HEK293 (cell line): ENCODE results near the gene NOB1.

Experiments used
- BCL11B ChIP-seq: fragments of 450-650 bp; formaldehyde crosslinking; IDR thresholded peaks from 2 replicates; pipeline ENCODE4 v1.5.1; 2016; ENCODE audit warnings: low read depth, missing biosample characterization, missing genetic modification characterization
- BCL6B ChIP-seq: fragments of 450-650 bp; formaldehyde crosslinking; IDR thresholded peaks from 2 replicates; pipeline ENCODE4 v1.5.1; 2017; ENCODE audit warnings: missing biosample characterization, missing genetic modification characterization
- GFI1B ChIP-seq: fragments of 450-650 bp; formaldehyde crosslinking; IDR thresholded peaks from 2 replicates; pipeline ENCODE4 v1.5.1; 2016; ENCODE audit warnings: missing biosample characterization, missing genetic modification characterization
- GLI4 ChIP-seq: fragments of 450-650 bp; formaldehyde crosslinking; IDR thresholded peaks from 2 replicates; pipeline ENCODE4 v1.5.1; 2016; ENCODE audit warnings: missing biosample characterization, missing genetic modification characterization
- OSR2 ChIP-seq: fragments of 450-650 bp; formaldehyde crosslinking; IDR thresholded peaks from 2 replicates; pipeline ENCODE4 v1.5.1; 2016; ENCODE audit warnings: missing biosample characterization, missing genetic modification characterization
- SP2 ChIP-seq: fragments of 450-650 bp; formaldehyde crosslinking; IDR thresholded peaks from 2 replicates; pipeline ENCODE4 v1.5.1; 2016; ENCODE audit warnings: missing biosample characterization, missing genetic modification characterization
- ZBTB44 ChIP-seq: fragments of 450-650 bp; IDR thresholded peaks from 2 replicates; pipeline ENCODE4 v1.5.1; 2018; ENCODE audit warnings: missing biosample characterization, mild to moderate bottlenecking, missing genetic modification characterization
- ZBTB49 ChIP-seq: fragments of 450-650 bp; formaldehyde crosslinking; IDR thresholded peaks from 2 replicates; pipeline ENCODE4 v1.5.1; 2016; ENCODE audit warnings: missing biosample characterization, missing genetic modification characterization, low read depth
- ZBTB6 ChIP-seq: fragments of 450-650 bp; formaldehyde crosslinking; IDR thresholded peaks from 2 replicates; pipeline ENCODE4 v1.5.1; 2017; ENCODE audit warnings: missing biosample characterization, missing genetic modification characterization
- ZIC2 ChIP-seq: fragments of 450-650 bp; formaldehyde crosslinking; IDR thresholded peaks from 2 replicates; pipeline ENCODE4 v1.5.1; 2016; ENCODE audit warnings: missing biosample characterization, missing genetic modification characterization
- ZNF114 ChIP-seq: fragments of 450-650 bp; formaldehyde crosslinking; IDR thresholded peaks from 2 replicates; pipeline ENCODE4 v1.5.0; 2017; ENCODE audit warnings: missing biosample characterization, missing genetic modification characterization
- ZNF362 ChIP-seq: fragments of 450-650 bp; formaldehyde crosslinking; IDR thresholded peaks from 2 replicates; pipeline ENCODE4 v1.5.1; 2016; ENCODE audit warnings: missing biosample characterization, missing genetic modification characterization
- ZNF394 ChIP-seq: fragments of 450-650 bp; formaldehyde crosslinking; IDR thresholded peaks from 2 replicates; pipeline ENCODE4 v1.5.1; 2016; ENCODE audit warnings: missing biosample characterization, missing genetic modification characterization, mild to moderate bottlenecking, moderate library complexity, borderline replicate concordance
- ZNF449 ChIP-seq: fragments of 450-650 bp; formaldehyde crosslinking; IDR thresholded peaks from 2 replicates; pipeline ENCODE4 v1.5.1; 2017; ENCODE audit warnings: missing biosample characterization, mild to moderate bottlenecking, missing genetic modification characterization, moderate library complexity
- ZNF518A ChIP-seq: fragments of 450-650 bp; formaldehyde crosslinking; conservative IDR thresholded peaks from 2 replicates; pipeline ENCODE4 v1.5.1; 2016; ENCODE audit warnings: low read depth, missing biosample characterization, missing genetic modification characterization
- ZNF580 ChIP-seq: fragments of 450-650 bp; formaldehyde crosslinking; IDR thresholded peaks from 2 replicates; pipeline ENCODE4 v1.5.1; 2016; ENCODE audit warnings: missing biosample characterization, missing genetic modification characterization
- ZNF624 ChIP-seq: fragments of 450-650 bp; formaldehyde crosslinking; IDR thresholded peaks from 2 replicates; pipeline ENCODE4 v1.5.1; 2017; ENCODE audit warnings: missing biosample characterization, missing genetic modification characterization
- ZNF664 ChIP-seq: fragments of 450-650 bp; formaldehyde crosslinking; IDR thresholded peaks from 2 replicates; pipeline ENCODE4 v1.5.1; 2016; ENCODE audit warnings: missing biosample characterization, missing genetic modification characterization
- ZNF747 ChIP-seq: fragments of 450-650 bp; formaldehyde crosslinking; IDR thresholded peaks from 2 replicates; pipeline ENCODE4 v1.5.1; 2016; ENCODE audit warnings: missing biosample characterization, missing genetic modification characterization
- ZNF768 ChIP-seq: fragments of 450-650 bp; formaldehyde crosslinking; IDR thresholded peaks from 2 replicates; pipeline ENCODE4 v1.5.1; 2018; ENCODE audit warnings: missing biosample characterization, mild to moderate bottlenecking, missing genetic modification characterization
- ZNF777 ChIP-seq: fragments of 450-650 bp; formaldehyde crosslinking; IDR thresholded peaks from 2 replicates; pipeline ENCODE4 v1.5.1; 2017; ENCODE audit warnings: missing biosample characterization, missing genetic modification characterization, borderline replicate concordance
- ZSCAN5A ChIP-seq: fragments of 450-650 bp; formaldehyde crosslinking; IDR thresholded peaks from 2 replicates; pipeline ENCODE4 v1.5.1; 2016; ENCODE audit warnings: missing biosample characterization, missing genetic modification characterization

Gene NOB1

GRCh38 chr16:69761983-69762813, 7.5 kb upstream of the NOB1 start, which contains the start of gene WWP2 (continued):
- TF ChIP-seq ZNF362 (tag by site-specific recombination): no peak
- no peak for TF ChIP-seq ZNF114 (tag by site-specific recombination)
- TF ChIP-seq ZSCAN5A (tag by site-specific recombination): peak; percentile 75; the same call in 1 of the 2 replicates
- no peak for TF ChIP-seq ZNF777
- peak; percentile 95 for TF ChIP-seq ZNF664 (tag by site-specific recombination)
- peak; percentile 38; the same call in 1 of the 2 replicates for TF ChIP-seq ZNF580 (tag by site-specific recombination)
- no peak for TF ChIP-seq ZNF768 (tag by site-specific recombination)
- no peak for TF ChIP-seq ZBTB6 (tag by site-specific recombination)
- TF ChIP-seq ZBTB49: no peak
- no peak for TF ChIP-seq ZNF624 (tag by site-specific recombination)
- no peak for TF ChIP-seq BCL11B
- no peak for TF ChIP-seq BCL6B
- no peak for TF ChIP-seq ZNF747
- TF ChIP-seq ZIC2 (tag by site-specific recombination): no peak
- no peak for TF ChIP-seq ZNF394 (tag by site-specific recombination)
- TF ChIP-seq ZNF449 (tag by site-specific recombination): peak; percentile 49; the same call in 1 of the 2 replicates
- TF ChIP-seq ZBTB44 (tag by site-specific recombination): no peak
- TF ChIP-seq OSR2: no peak
- peak; percentile 60 for TF ChIP-seq ZNF518A
- no peak for TF ChIP-seq GFI1B (tag by site-specific recombination)
- TF ChIP-seq SP2: peak; percentile 36
- TF ChIP-seq GLI4 (tag by site-specific recombination): no peak
